Natural killer cell (primary cell): ENCODE data around the gene UBE2J1. TPM values are rescaled to one million over a fixed set of nuclear protein-coding genes. Genes with fewer than 3 reads are reported as not detected.

Experiments
- ATAC-seq, 3 donors: fragments of 150-1000 bp in 2 of 3; fragments of 200-7000 bp in 1 of 3; cut with Tn5 transposase; 1 replicate in 1 of 3; 2 replicates in 2 of 3; pipeline ENCODE4 v1.10.0; 2021; ENCODE audit warnings: mild to moderate bottlenecking in 2 of 3, moderate library complexity in 2 of 3
- DNase-seq, 2 donors: peaks; one replicate each; pipeline versions ENCODE4 v3.0.0 to v3.0.0-alpha.2; 2013 to 2021; ENCODE audit warnings: mixed read lengths in 1 of 2
- H3K27ac ChIP-seq: one replicate; pipeline ENCODE4 v1.5.1; 2013; ENCODE audit warnings: mild to moderate bottlenecking, low read length
- H3K27me3 ChIP-seq: one replicate; pipeline ENCODE4 v1.6.1; 2013; ENCODE audit warnings: low read length; ENCODE audit not compliant: control insufficient read depth, insufficient read depth
- H3K36me3 ChIP-seq: one replicate; pipeline ENCODE4 v1.6.1; 2013; ENCODE audit warnings: low read length; ENCODE audit not compliant: control insufficient read depth, insufficient read depth
- H3K4me1 ChIP-seq: one replicate; pipeline ENCODE4 v1.6.1; 2013; ENCODE audit warnings: low read length; ENCODE audit not compliant: control insufficient read depth, insufficient read depth
- H3K4me3 ChIP-seq: one replicate; pipeline ENCODE4 v1.5.1; 2013; ENCODE audit warnings: low read length
- H3K9me3 ChIP-seq: one replicate; pipeline ENCODE4 v1.6.1; 2013; ENCODE audit warnings: low read length; ENCODE audit not compliant: control insufficient read depth, insufficient read depth
- H3K27ac Mint-ChIP-seq, 2 donors: one replicate each; pipeline ENCODE4 v1.8.0; 2022; ENCODE audit warnings: mild to moderate bottlenecking in 2 of 2, mixed read lengths in 2 of 2, moderate library complexity in 1 of 2
- H3K27me3 Mint-ChIP-seq, 2 donors: one replicate each; pipeline ENCODE4 v1.8.0; 2022; ENCODE audit warnings: low read depth in 2 of 2, mixed read lengths in 2 of 2
- H3K36me3 Mint-ChIP-seq: one replicate; pipeline ENCODE4 v1.8.0; 2022; ENCODE audit warnings: mixed read lengths
- H3K4me1 Mint-ChIP-seq, 2 donors: one replicate each; pipeline ENCODE4 v1.8.0; 2022; ENCODE audit warnings: mixed read lengths in 2 of 2
- H3K4me3 Mint-ChIP-seq: one replicate; pipeline ENCODE4 v1.8.0; 2022; ENCODE audit warnings: mild to moderate bottlenecking, moderate library complexity, mixed read lengths
- H3K9me3 Mint-ChIP-seq, 2 donors: one replicate each; pipeline ENCODE4 v1.8.0; 2022; ENCODE audit warnings: mixed read lengths in 2 of 2
- WGBS: methylation state at CpG from one replicate; pipeline ENCODE4 v1.1.7; 2013; ENCODE audit warnings: missing lambda C conversion rate; ENCODE audit not compliant: insufficient coverage; 5-methylcytosine and 5-hydroxymethylcytosine counted together
- intact Hi-C: fragments of 100-400 bp; cut with micrococcal nuclease; formaldehyde crosslinking; loops from one replicate; pipeline ENCODE4 v1.14.2; 2022
- total RNA-seq, 4 donors: library from RNA; stranded (reverse); fragments of 120-200 nt in 1 of 4; gene quantifications; one replicate each; pipeline versions ENCODE4 v1.2.3 to v1.2.4, GENCODE V29; 2013 to 2022
- TF ChIP-seq, protein P1 (sequence below): fragments of 200-600 bp; IDR thresholded peaks from one replicate; pipeline ENCODE4 v1.8.0; 2022; ENCODE audit warnings: antibody characterized with exemption

The UBE2J1 gene
- total RNA-seq, 3 donors from 2014 or later (not counting 1 experiment from before 2014, with no cell fraction given) = 34.1 to 58.1 (median 45.9) TPM

DNA sequence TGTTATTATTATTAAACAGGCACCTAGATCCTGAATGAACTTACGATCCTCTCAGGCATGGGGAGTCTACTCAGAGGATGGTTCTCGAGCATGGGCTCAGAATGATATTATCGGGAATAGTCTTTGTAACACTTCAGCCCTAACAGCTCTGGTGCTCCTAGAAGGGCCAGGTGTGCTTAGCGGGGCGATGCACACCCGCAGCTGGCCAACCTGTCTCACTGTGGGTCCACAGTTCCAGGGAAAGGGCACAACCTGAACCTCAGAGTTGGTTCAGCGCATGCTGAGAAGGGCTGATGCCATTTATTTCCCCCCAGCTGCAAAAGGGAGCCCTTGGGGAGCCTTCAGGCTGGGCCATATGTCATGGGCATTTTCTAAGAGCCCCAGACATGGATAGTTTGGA is 33.3 kb upstream of the UBE2J1 start:
- H3K4me1 ChIP-seq = no peaks in the 10 kb centered on the region
- WGBS = 95% methylated on average over 7 of the region's 7 CpGs
- DNase-seq (no peak), ATAC-seq (no peak)
- Mint-ChIP-seq H3K4me3 (no peak overlapping the region), H3K27ac (no peak overlapping the region), H3K4me1 (no peaks in the 10 kb centered on the region), H3K27me3 (peaks cover 25 to 50% of the 10 kb centered on the region in 2 donors), H3K36me3 (no peaks in the 10 kb centered on the region), H3K9me3 (no peaks in the 10 kb centered on the region)
- H3K9me3 ChIP-seq = no peaks in the 10 kb centered on the region
- TF ChIP-seq, protein P1, sequence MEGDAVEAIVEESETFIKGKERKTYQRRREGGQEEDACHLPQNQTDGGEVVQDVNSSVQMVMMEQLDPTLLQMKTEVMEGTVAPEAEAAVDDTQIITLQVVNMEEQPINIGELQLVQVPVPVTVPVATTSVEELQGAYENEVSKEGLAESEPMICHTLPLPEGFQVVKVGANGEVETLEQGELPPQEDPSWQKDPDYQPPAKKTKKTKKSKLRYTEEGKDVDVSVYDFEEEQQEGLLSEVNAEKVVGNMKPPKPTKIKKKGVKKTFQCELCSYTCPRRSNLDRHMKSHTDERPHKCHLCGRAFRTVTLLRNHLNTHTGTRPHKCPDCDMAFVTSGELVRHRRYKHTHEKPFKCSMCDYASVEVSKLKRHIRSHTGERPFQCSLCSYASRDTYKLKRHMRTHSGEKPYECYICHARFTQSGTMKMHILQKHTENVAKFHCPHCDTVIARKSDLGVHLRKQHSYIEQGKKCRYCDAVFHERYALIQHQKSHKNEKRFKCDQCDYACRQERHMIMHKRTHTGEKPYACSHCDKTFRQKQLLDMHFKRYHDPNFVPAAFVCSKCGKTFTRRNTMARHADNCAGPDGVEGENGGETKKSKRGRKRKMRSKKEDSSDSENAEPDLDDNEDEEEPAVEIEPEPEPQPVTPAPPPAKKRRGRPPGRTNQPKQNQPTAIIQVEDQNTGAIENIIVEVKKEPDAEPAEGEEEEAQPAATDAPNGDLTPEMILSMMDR = no peak
- no peak overlapping the region for H3K4me3 ChIP-seq
- no peaks in the 10 kb centered on the region for H3K27me3 ChIP-seq
- H3K27ac ChIP-seq = no peak overlapping the region
- intact Hi-C loops = no loop called here
- no peaks in the 10 kb centered on the region for H3K36me3 ChIP-seq

DNA sequence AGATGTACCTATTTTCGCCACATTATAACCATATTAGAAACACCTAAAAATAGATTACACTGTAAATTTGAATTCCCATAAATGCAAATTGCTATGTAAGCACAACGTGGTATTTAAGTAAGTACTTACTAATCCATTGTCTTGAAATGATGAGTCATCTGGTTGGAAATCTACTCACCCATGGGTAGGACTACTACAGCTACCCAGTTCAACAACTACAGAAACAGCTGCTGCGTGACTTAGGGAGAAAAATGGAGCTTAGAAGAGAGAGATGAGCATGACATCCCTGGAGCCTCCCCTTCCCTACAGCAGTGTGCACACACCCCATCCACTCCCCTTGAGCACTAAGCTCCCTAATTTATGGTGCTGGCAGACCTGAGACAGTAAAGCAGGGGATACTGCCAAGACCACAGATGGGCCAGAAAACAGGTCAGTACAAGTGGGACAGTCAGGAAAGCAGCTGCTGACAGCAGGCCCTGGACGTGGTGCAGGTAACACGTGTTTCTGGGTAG is 32.7 kb upstream of the UBE2J1 start:
- Histone ChIP-seq H3K4me3 (no peak overlapping the region), H3K27ac (no peak overlapping the region), H3K9me3 (no peaks in the 10 kb centered on the region), H3K27me3 (no peaks in the 10 kb centered on the region), H3K4me1 (no peaks in the 10 kb centered on the region), H3K36me3 (no peaks in the 10 kb centered on the region)
- H3K36me3 Mint-ChIP-seq = no peaks in the 10 kb centered on the region
- H3K4me1 Mint-ChIP-seq = no peaks in the 10 kb centered on the region
- H3K4me3 Mint-ChIP-seq = no peak overlapping the region
- H3K9me3 Mint-ChIP-seq = no peaks in the 10 kb centered on the region
- ATAC-seq (no peak), DNase-seq (no peak)
- H3K27me3 Mint-ChIP-seq = peaks cover 26 to 51% of the 10 kb centered on the region in 2 donors
- TF ChIP-seq, protein P1 = no peak
- intact Hi-C loops = no loop called here
- no peak overlapping the region for H3K27ac Mint-ChIP-seq
- 80% methylated on average over 4 of the region's 5 CpGs for WGBS

DNA sequence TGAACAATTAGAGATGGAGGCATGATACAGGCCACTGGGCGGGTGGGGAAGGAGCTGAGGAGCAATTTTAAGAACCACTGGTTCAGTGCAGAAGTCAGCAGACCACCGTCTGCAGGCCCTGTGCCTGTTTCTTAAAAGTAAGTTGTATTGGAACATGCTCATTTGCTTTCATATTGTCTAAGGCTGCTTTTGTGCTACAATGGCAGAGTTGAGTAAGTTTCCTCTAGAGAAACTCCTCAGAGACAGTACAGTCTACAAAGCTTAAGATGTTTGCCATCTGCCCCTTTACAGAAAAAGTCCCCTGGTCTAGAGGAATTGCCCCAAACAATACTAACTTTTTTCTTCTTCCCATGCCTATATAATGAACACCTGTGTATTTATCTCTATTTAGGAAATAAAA is 28.5 kb upstream of the UBE2J1 start:
- DNase-seq (no peak), ATAC-seq (no peak)
- H3K27ac ChIP-seq = no peak overlapping the region
- Mint-ChIP-seq H3K4me1 (peaks cover 3 to 4% of the 10 kb centered on the region in 2 donors), H3K4me3 (no peak overlapping the region), H3K36me3 (no peaks in the 10 kb centered on the region), H3K9me3 (no peaks in the 10 kb centered on the region), H3K27ac (no peak overlapping the region), H3K27me3 (peaks cover 38 to 44% of the 10 kb centered on the region in 2 donors)
- H3K27me3 ChIP-seq = peaks cover 16% of the 10 kb centered on the region
- no peaks in the 10 kb centered on the region for H3K9me3 ChIP-seq
- intact Hi-C loops = loop anchor here (2.0 kb wide), 1 partner anchor 302 kb away; no protein-coding TSS in a partner anchor
- WGBS = 83% methylated on average over 2 of the region's 2 CpGs
- no peak overlapping the region for H3K4me3 ChIP-seq
- TF ChIP-seq, protein P1 = no peak
- H3K4me1 ChIP-seq = peaks cover 3% of the 10 kb centered on the region
- no peaks in the 10 kb centered on the region for H3K36me3 ChIP-seq

DNA sequence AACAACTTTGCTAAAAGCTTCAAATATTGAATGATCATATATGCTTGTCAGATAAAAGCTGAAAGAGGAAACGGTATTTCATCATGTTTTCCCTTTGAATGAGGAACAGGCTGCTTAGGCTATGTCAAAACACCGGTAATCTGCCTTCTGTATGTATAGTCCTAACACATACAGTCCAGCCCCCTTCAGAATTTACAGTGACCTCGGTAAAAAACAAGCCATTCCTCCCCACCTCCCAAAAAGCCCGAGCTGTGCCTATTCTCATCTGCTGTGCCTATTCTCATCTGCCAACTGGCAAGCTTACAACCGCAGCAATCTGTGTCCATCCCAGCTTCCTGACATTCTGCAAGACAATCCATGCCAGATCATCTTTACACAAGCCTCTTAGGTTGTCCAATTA is 26.8 kb upstream of the UBE2J1 start:
- H3K36me3 ChIP-seq = no peaks in the 10 kb centered on the region
- peaks cover 14 to 15% of the 10 kb centered on the region in 2 donors for H3K4me1 Mint-ChIP-seq
- peaks cover 16% of the 10 kb centered on the region for H3K27me3 ChIP-seq
- H3K27me3 Mint-ChIP-seq = peaks cover 32 to 42% of the 10 kb centered on the region in 2 donors
- H3K36me3 Mint-ChIP-seq = no peaks in the 10 kb centered on the region
- peaks cover 9% of the 10 kb centered on the region for H3K4me1 ChIP-seq
- no peak overlapping the region for H3K4me3 ChIP-seq
- no peaks in the 10 kb centered on the region for H3K9me3 Mint-ChIP-seq
- H3K9me3 ChIP-seq = no peaks in the 10 kb centered on the region
- no peak overlapping the region for H3K27ac Mint-ChIP-seq
- 66% methylated on average over 5 of the region's 5 CpGs for WGBS
- intact Hi-C loops = loop anchor here (5.0 kb wide), 1 partner anchor 93 kb away; no protein-coding TSS in a partner anchor
- no peak overlapping the region for H3K27ac ChIP-seq
- no peak overlapping the region for H3K4me3 Mint-ChIP-seq
- ATAC-seq (no peak), DNase-seq (no peak)
- TF ChIP-seq, protein P1 = no peak
